Osteocyte (in vitro differentiated cells): Measurements from ENCODE around the gene DAG1. TPM values are rescaled to one million over a fixed set of nuclear protein-coding genes. Genes with fewer than 3 reads are reported as not detected.

ENCODE experiments used
- DNase-seq: peaks from one replicate; pipeline ENCODE4 v3.0.0; 2021; ENCODE audit warnings: mixed read lengths; ENCODE audit not compliant: unreplicated experiment; ENCODE audit errors: extremely low spot score
- H3K27ac Mint-ChIP-seq: one replicate; pipeline ENCODE4 v1.8.0; 2021; ENCODE audit warnings: mild to moderate bottlenecking, mixed read lengths; ENCODE audit not compliant: unreplicated experiment
- H3K27me3 Mint-ChIP-seq: one replicate; pipeline ENCODE4 v1.8.0; 2021; ENCODE audit warnings: mixed read lengths; ENCODE audit not compliant: unreplicated experiment
- H3K36me3 Mint-ChIP-seq: one replicate; pipeline ENCODE4 v1.8.0; 2021; ENCODE audit warnings: mixed read lengths; ENCODE audit not compliant: unreplicated experiment
- H3K4me1 Mint-ChIP-seq: one replicate; pipeline ENCODE4 v1.8.0; 2021; ENCODE audit warnings: mixed read lengths; ENCODE audit not compliant: unreplicated experiment
- H3K4me3 Mint-ChIP-seq: one replicate; pipeline ENCODE4 v1.8.0; 2021; ENCODE audit warnings: mild to moderate bottlenecking, moderate library complexity, mixed read lengths; ENCODE audit not compliant: unreplicated experiment
- H3K9me3 Mint-ChIP-seq: one replicate; pipeline ENCODE4 v1.8.0; 2021; ENCODE audit warnings: mixed read lengths; ENCODE audit not compliant: unreplicated experiment
- total RNA-seq: library from RNA; stranded (reverse); gene quantifications from 2 replicates; pipeline ENCODE4 v1.2.1, GENCODE V29; 2021
- TF ChIP-seq, protein P1 (sequence below): fragments of 200-600 bp; sonication (generic); IDR thresholded peaks from 2 replicates; pipeline ENCODE4 v1.5.0; 2021; ENCODE audit warnings: antibody characterized with exemption, mild to moderate bottlenecking, moderate library complexity

Gene DAG1
- total RNA-seq, 1 donor from 2014 or later: 136 TPM

DNA sequence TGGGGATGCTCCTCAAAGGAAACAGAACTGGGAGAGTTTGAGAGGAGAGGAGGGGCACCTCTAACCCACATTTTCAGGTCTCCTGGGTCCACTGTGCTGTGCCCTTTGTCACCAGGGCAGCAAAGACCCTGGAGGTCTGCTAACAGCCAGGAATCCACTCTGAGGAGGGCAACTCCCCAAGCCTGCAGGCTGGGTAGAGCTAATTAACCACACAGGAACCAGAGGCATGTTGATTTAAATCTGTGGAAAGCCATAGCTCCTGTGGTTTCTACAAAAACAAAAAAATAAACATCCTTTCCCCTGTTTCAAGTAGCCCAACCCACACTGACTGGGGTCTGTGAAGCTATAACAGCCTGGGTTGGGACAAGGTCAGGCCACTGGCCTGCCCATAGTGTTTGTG is 82.0 kb downstream of the DAG1 start:
- Mint-ChIP-seq H3K9me3 (no peaks in the 10 kb centered on the region), H3K27me3 (peaks cover 36% of the 10 kb centered on the region), H3K27ac (no peak overlapping the region), H3K36me3 (no peaks in the 10 kb centered on the region), H3K4me1 (peaks cover 11% of the 10 kb centered on the region), H3K4me3 (peak overlapping the region; percentile 59)
- DNase-seq: no peak
- TF ChIP-seq, protein P1, sequence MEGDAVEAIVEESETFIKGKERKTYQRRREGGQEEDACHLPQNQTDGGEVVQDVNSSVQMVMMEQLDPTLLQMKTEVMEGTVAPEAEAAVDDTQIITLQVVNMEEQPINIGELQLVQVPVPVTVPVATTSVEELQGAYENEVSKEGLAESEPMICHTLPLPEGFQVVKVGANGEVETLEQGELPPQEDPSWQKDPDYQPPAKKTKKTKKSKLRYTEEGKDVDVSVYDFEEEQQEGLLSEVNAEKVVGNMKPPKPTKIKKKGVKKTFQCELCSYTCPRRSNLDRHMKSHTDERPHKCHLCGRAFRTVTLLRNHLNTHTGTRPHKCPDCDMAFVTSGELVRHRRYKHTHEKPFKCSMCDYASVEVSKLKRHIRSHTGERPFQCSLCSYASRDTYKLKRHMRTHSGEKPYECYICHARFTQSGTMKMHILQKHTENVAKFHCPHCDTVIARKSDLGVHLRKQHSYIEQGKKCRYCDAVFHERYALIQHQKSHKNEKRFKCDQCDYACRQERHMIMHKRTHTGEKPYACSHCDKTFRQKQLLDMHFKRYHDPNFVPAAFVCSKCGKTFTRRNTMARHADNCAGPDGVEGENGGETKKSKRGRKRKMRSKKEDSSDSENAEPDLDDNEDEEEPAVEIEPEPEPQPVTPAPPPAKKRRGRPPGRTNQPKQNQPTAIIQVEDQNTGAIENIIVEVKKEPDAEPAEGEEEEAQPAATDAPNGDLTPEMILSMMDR: no peak

DNA sequence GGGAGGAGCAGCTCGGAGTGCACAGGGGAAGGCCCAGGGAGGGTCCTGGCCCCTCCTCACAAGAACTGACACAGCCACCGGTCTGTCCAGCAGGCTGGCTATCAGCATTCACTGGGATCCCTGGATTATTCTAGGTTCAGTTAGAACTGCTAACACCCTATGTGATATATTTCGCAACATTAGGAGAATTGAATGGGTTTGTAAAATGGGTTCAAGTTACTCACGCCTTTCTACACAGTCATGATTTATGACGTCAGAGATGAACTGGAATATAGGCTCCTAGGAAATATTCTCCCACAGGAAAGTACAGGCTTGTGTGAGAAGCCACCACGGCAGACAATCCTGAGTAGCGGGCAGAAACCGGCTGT is 83.2 kb downstream of the DAG1 start:
- Mint-ChIP-seq H3K9me3 (no peaks in the 10 kb centered on the region), H3K4me3 (peak overlapping the region; percentile 91), H3K27ac (peak overlapping the region; percentile 66), H3K36me3 (no peaks in the 10 kb centered on the region), H3K27me3 (peaks cover 35% of the 10 kb centered on the region), H3K4me1 (peaks cover 11% of the 10 kb centered on the region)
- TF ChIP-seq, protein P1: no peak
- no peak for DNase-seq

DNA sequence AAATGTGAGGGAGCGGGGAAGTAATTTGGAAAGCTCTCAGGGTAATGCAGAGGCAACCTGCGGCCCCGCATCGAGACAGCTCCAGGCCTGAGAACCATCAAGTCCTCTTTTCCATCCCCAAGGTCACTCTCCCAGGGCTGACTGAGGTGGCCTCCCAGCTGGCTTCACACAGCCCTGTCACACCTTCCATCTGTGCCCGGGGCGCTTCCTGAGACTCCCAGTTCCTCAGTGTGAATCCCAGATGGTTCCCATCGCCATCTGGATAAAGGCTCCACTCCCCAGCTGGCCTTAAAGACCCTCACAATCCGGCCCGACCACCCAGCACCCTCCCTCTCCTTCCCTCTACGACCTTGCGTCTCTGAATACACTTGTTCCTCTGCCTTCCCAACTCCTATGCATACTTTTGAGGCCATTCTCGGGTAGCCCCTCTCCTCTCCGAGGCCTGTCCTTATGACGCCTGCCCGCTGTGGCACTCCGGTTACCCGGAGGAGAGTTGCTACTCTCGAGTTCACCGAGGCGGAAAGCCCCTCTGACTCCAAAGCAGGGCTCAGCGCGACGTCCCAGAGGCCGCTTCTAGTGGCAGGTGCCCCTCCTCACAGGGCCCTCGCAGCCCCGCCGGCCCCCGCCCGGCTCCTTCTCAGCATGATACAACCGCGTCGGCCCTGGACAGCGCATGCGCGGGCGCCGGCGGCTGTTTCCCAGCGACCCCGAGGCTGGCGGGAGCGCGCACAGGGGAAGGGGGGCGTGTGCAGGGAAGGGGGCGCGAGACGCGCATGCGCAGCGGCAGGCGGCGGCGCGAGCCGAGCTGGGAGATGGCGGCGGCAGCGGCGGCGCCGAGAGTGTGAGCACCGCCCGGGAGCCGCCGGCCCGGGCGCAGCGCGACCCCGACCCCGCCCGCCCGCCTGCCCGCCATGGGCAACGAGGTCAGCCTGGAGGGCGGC is 83.9 kb downstream of the DAG1 start, which contains the start of gene BSN:
BSN (plus strand) TSS at position 786 of the 941 bp plus-strand sequence; CDS start at position 912, 126 bp downstream.
- Mint-ChIP-seq H3K4me1 (peaks cover 11% of the 10 kb centered on the region), H3K9me3 (no peaks in the 10 kb centered on the region), H3K27ac (peak within 1 kb of the TSS; percentile 66), H3K27me3 (peaks cover 35% of the 10 kb centered on the region), H3K36me3 (no peaks in the 10 kb centered on the region), H3K4me3 (peak within 1 kb of the TSS; percentile 91)
- TF ChIP-seq, protein P1: no peak
- peak; percentile 97 for DNase-seq

DNA sequence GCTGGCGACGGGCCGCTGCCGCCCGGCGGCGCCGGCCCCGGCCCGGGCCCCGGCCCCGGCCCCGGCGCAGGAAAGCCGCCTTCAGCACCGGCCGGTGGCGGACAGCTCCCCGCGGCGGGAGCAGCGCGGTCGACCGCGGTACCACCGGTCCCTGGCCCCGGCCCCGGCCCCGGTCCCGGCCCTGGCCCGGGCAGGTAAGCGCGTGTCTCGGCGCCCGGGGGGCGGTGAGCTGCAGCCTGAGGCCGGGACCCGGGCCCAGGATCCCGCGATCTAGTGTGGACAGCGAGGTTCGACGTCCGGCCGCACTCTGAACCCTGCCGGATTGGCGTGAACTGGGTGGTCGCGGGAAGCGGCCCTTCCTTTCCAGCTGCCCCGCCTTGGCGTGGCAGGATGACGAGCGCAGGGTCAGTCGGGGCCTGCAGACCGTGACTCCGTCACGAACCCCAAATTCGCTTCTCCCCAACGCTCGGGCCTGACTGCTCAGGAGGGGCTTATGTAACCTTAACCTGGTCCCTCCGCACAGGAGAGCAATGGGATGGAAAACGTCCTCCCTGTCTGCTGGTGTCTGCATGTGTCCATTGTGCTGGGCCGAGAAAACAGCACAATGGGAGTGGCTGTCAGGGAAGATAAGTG is 84.7 kb downstream of the DAG1 start:
- TF ChIP-seq, protein P1: no peak
- no peak overlapping the region for H3K27ac Mint-ChIP-seq
- no peak for DNase-seq

More for the DNA sequence above, 84.7 kb downstream of the DAG1 start:
- peaks cover 2% of the 10 kb centered on the region for H3K36me3 Mint-ChIP-seq
- peaks cover 38% of the 10 kb centered on the region for H3K27me3 Mint-ChIP-seq
- peaks cover 7% of the 10 kb centered on the region for H3K9me3 Mint-ChIP-seq
- H3K4me3 Mint-ChIP-seq: peak overlapping the region; percentile 59
- H3K4me1 Mint-ChIP-seq: peaks cover 11% of the 10 kb centered on the region
